Transverse colon (tissue), 4 donors: ENCODE data around the gene ARHGEF25.

Source experiments
- CTCF ChIP-seq, 5 experiments: fragments of 200-600 bp in 3 of 5; fragments of 450-650 bp in 2 of 5; sonication (generic) in 3 of 5; IDR thresholded peaks; 1 replicate in 2 of 5; 2 replicates in 3 of 5; pipeline ENCODE4 v1.5.1; 2016 to 2017; ENCODE audit warnings: antibody characterized with exemption in 5 of 5, inconsistent platforms in 3 of 5, mild to moderate bottlenecking in 2 of 5, moderate library complexity in 1 of 5
- EP300 ChIP-seq: sonication (generic); formaldehyde crosslinking; IDR thresholded peaks from one replicate; pipeline ENCODE4 v1.6.1; 2017; ENCODE audit warnings: antibody characterized with exemption, low read depth
- POLR2A ChIP-seq: fragments of 450-650 bp; IDR thresholded peaks from one replicate; pipeline ENCODE4 v1.6.1; 2016; ENCODE audit warnings: antibody characterized with exemption, mild to moderate bottlenecking, moderate library complexity
- POLR2AphosphoS5 ChIP-seq, 3 donors: sonication (generic); formaldehyde crosslinking; IDR thresholded peaks; one replicate each; pipeline ENCODE4 v1.6.1; 2016; ENCODE audit warnings: antibody characterized with exemption in 3 of 3

GRCh38 chr12:57623811-57624390 lies 12.7 kb downstream of the ARHGEF25 start:
- no peak for TF ChIP-seq POLR2AphosphoS5 (IDR thresholded peaks at IDR 0.05)
- no peak for TF ChIP-seq CTCF (IDR thresholded peaks at IDR 0.05)
- no peak for TF ChIP-seq EP300
- TF ChIP-seq POLR2A, result no peak
